CD4-positive, alpha-beta T cell (primary cell): ENCODE data around the gene TAOK3. TPM values are rescaled to one million over a fixed set of nuclear protein-coding genes. Genes with fewer than 3 reads are reported as not detected.
"Not testable (repeated sequence)": the region's sequence is repeated elsewhere in the genome, so short reads cannot be mapped to it uniquely, and the experiment has no call there.

Experiments used
- ATAC-seq: fragments of 200-7000 bp; cut with Tn5 transposase; one replicate; pipeline ENCODE4 v1.10.0; 2022; ENCODE audit warnings: mild to moderate bottlenecking; ENCODE audit not compliant: poor library complexity
- CTCF ChIA-PET: fragments of 350-600 bp; sonication (Branson Sonifier 250); formaldehyde crosslinking; loops from one replicate; lab custom pipeline; 2021; ENCODE audit warnings: antibody characterized with exemption, inconsistent platforms; lab: Charles Lee
- POLR2A ChIA-PET: fragments of 350-600 bp; sonication (Branson Sonifier 250); formaldehyde crosslinking; loops from one replicate; lab custom pipeline; 2021; ENCODE audit warnings: antibody characterized with exemption, inconsistent platforms; lab: Charles Lee
- DNase-seq, 14 experiments: peaks; one replicate each; pipeline ENCODE4 v3.0.0-alpha.2; 2013 to 2020; ENCODE audit warnings: mixed read lengths in 2 of 14
- H3K27ac ChIP-seq, 2 donors: one replicate each; pipeline versions ENCODE4 v1.5.1 to v1.7.0; 2013; ENCODE audit warnings: low read length in 2 of 2, low read depth in 1 of 2, mild to moderate bottlenecking in 1 of 2
- H3K27me3 ChIP-seq, 2 experiments: 1 replicate in 1 of 2; 2 replicates in 1 of 2; pipeline versions ENCODE4 v1.6.1 to v1.7.0; 2013; ENCODE audit warnings: low read length in 2 of 2, control low read depth in 1 of 2, mild to moderate bottlenecking in 1 of 2, moderate library complexity in 1 of 2; ENCODE audit not compliant: insufficient read depth in 2 of 2, control insufficient read depth in 1 of 2
- H3K36me3 ChIP-seq: one replicate; pipeline ENCODE4 v1.6.1; 2013; ENCODE audit warnings: low read length, control low read depth; ENCODE audit not compliant: insufficient read depth
- H3K4me1 ChIP-seq: one replicate; pipeline ENCODE4 v1.6.1; 2013; ENCODE audit warnings: low read length, control low read depth; ENCODE audit not compliant: insufficient read depth
- H3K4me3 ChIP-seq: one replicate; pipeline ENCODE4 v1.5.1; 2013; ENCODE audit warnings: mild to moderate bottlenecking, low read length, moderate library complexity
- H3K9me3 ChIP-seq, 2 experiments: 1 replicate in 1 of 2; 2 replicates in 1 of 2; pipeline versions ENCODE4 v1.6.1 to v1.7.0; 2013; ENCODE audit warnings: low read length in 2 of 2, mild to moderate bottlenecking in 2 of 2, control low read depth in 1 of 2, moderate library complexity in 1 of 2; ENCODE audit not compliant: control insufficient read depth in 1 of 2, insufficient read depth in 1 of 2
- H3K27ac Mint-ChIP-seq: one replicate; pipeline ENCODE4 v1.8.0; 2020; ENCODE audit warnings: mixed read lengths
- H3K27me3 Mint-ChIP-seq: one replicate; pipeline ENCODE4 v1.8.0; 2021; ENCODE audit warnings: mixed read lengths
- H3K36me3 Mint-ChIP-seq: one replicate; pipeline ENCODE4 v1.8.0; 2021; ENCODE audit warnings: low read depth, mixed read lengths
- H3K4me1 Mint-ChIP-seq: one replicate; pipeline ENCODE4 v1.8.0; 2021; ENCODE audit warnings: low read depth, mixed read lengths
- H3K4me3 Mint-ChIP-seq: one replicate; pipeline ENCODE4 v1.8.0; 2020; ENCODE audit warnings: mild to moderate bottlenecking, mixed read lengths
- H3K9me3 Mint-ChIP-seq: one replicate; pipeline ENCODE4 v1.8.0; 2020; ENCODE audit warnings: mixed read lengths
- CTCF ChIP-seq: fragments of 200-600 bp; IDR thresholded peaks from one replicate; pipeline ENCODE4 v1.8.0; 2022; ENCODE audit warnings: antibody characterized with exemption, mild to moderate bottlenecking
- intact Hi-C, 2 experiments: fragments of 100-400 bp; cut with DNase I in 1 of 2; cut with micrococcal nuclease in 1 of 2; formaldehyde crosslinking; loops; one replicate each; pipeline versions ENCODE4 v1.15.1 to v1.9.0; 2023 to 2025; cut with DNase I, micrococcal nuclease
- total RNA-seq, 174 experiments: library from RNA in 2 of 174; stranded (reverse) in 2 of 174; gene quantifications; one replicate each; pipeline ENCODE4 v1.2.3 and lab custom pipeline; 2021 to 2026

TAOK3 gene
- total RNA-seq, 2 experiments from 2014 or later, result 53.5 to 56.6 TPM

- POLR2A ChIA-PET, result interaction anchor here (0.6 to 2.6 kb wide), 18 partner anchors 8 to 242 kb away, joined by 3 to 28 read pairs (median 5); partner anchors contain the start of genes RFC5, SUDS3 and WSB2
- intact Hi-C loops, result loop anchor here (1.0 to 5.0 kb wide), 5 partner anchors 15 to 241 kb away; partner anchors contain the start of genes RFC5 (in 1 of the 2), SUDS3 (in 1 of the 2), TAOK3 (in 1 of the 2) and WSB2 (in 1 of the 2)
- H3K9me3 ChIP-seq, result no peaks in the 10 kb centered on the region
- CTCF ChIA-PET, result interaction anchor here (0.8 to 3.4 kb wide), 6 partner anchors 15 to 269 kb away, joined by 3 to 16 read pairs (median 3); partner anchors contain the start of gene SUDS3
- H3K27me3 ChIP-seq, result no peaks in the 10 kb centered on the region
- peaks cover 33% of the 10 kb centered on the region for H3K4me1 ChIP-seq
- peak within 1 kb of the TSS; percentile 92 for H3K27ac Mint-ChIP-seq
- H3K4me3 Mint-ChIP-seq, result peak within 1 kb of the TSS; percentile 98
- H3K4me3 ChIP-seq, result peak within 1 kb of the TSS; percentile 91
- TF ChIP-seq CTCF, result no peak
- peak; percentile 99 for ATAC-seq
- DNase-seq, result peak; percentile 85 to 95 (median 92)
- no peaks in the 10 kb centered on the region for H3K9me3 Mint-ChIP-seq
- H3K36me3 Mint-ChIP-seq, result peaks cover 34% of the 10 kb centered on the region
- peaks cover 27% of the 10 kb centered on the region for H3K36me3 ChIP-seq
- H3K27ac ChIP-seq, result peak within 1 kb of the TSS; percentile 41 to 42
- H3K4me1 Mint-ChIP-seq, result peaks cover 41% of the 10 kb centered on the region
- H3K27me3 Mint-ChIP-seq, result no peaks in the 10 kb centered on the region
Measured at GRCh38 chr12:118135788-118136558, 236.7 kb downstream of the TAOK3 start, which contains the start of gene PEBP1. Gene PEBP1 (plus strand): TSS chr12:118136124. CDS start chr12:118136210, 86 bp downstream.

GRCh38 chr12:118129436-118129835 is 243.3 kb downstream of the TAOK3 start:
- DNase-seq, H3K27ac ChIP-seq, H3K9me3 ChIP-seq, H3K27me3 Mint-ChIP-seq, H3K27me3 ChIP-seq, H3K9me3 Mint-ChIP-seq, H3K4me3 Mint-ChIP-seq, CTCF ChIA-PET, ATAC-seq, H3K27ac Mint-ChIP-seq, H3K4me1 ChIP-seq, H3K4me1 Mint-ChIP-seq, H3K36me3 Mint-ChIP-seq, H3K36me3 ChIP-seq, H3K4me3 ChIP-seq, POLR2A ChIA-PET: not testable (repeated sequence)
- intact Hi-C loops, result loop anchor here in 1 of 2 experiments (10.0 kb wide), 1 partner anchor 255 kb away; no protein-coding TSS in a partner anchor

- Mint-ChIP-seq H3K4me3 (no peak overlapping the region), H3K27ac (no peak overlapping the region), H3K27me3 (no peaks in the 10 kb centered on the region), H3K9me3 (no peaks in the 10 kb centered on the region), H3K4me1 (peaks cover 5% of the 10 kb centered on the region), H3K36me3 (no peaks in the 10 kb centered on the region)
- Histone ChIP-seq H3K27ac (no peak overlapping the region), H3K27me3 (no peaks in the 10 kb centered on the region), H3K4me3 (no peak overlapping the region), H3K36me3 (no peaks in the 10 kb centered on the region), H3K4me1 (peaks cover 3% of the 10 kb centered on the region), H3K9me3 (no peaks in the 10 kb centered on the region)
- TF ChIP-seq CTCF, result no peak
- POLR2A ChIA-PET, result interaction anchor here (1.6 kb wide), 1 partner anchor 8 kb away, joined by 8 read pairs; the partner anchor contains the start of gene PEBP1
- intact Hi-C loops, result loop anchor here in 1 of 2 experiments (10.0 kb wide), 1 partner anchor 253 kb away; no protein-coding TSS in a partner anchor
- CTCF ChIA-PET, result no interaction called here
- DNase-seq (no peak), ATAC-seq (no peak)
Measured at GRCh38 chr12:118127867-118128266, 244.8 kb downstream of the TAOK3 start.
